ENCODE measurements around the gene SAMD1.

DNA sequence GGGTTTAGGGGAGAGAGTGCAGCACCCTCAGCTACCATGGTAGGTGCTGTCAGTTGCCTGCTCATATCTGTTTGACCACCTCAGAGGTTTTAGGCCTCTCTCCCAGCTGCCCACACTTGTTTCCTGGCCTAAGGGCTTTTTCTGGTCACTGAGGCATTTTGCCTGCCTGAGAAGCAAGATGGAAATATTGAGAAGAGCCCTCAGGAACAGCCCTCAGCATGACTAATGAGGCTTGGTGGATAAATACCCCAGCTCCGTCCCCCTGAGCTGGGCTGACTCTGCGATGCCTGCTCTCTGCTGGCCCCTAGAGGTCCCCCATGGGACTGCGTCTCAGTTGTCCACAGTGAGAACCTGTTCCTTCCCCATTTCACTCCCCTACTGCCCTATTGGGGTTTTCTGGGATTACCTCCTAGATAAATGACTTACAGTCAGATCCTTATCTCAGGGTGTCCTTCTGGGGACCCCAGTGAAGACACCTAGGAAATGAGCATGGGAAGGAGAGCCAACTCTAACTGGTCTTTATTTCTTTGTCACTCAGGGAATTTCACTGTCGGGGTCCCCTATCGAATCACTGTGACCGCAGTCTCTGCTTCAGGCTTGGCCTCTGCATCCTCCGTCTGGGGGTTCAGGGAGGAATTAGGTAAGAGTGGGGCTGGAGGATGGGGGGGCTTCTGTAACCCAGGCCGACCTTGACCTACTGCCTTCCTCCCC, 42.0 kb downstream of the SAMD1 start:
- TF ChIP-seq POLR2A (IDR thresholded peaks at IDR 0.05) (no peak), POLR2AphosphoS5 (IDR thresholded peaks at IDR 0.05) (no peak)

Data from breast epithelium (tissue), 3 donors.